SK-N-SH (cell line): ENCODE measurements around the gene REN. TPM values are rescaled to one million over a fixed set of nuclear protein-coding genes. Genes with fewer than 3 reads are reported as not detected.

Source experiments
- CTCF ChIA-PET: fragments of 300-600, 350-600 bp; formaldehyde crosslinking; extraction: SDS; loops from one replicate; lab custom pipeline; 2021; lab: Yijun Ruan, JAX
- POLR2A ChIA-PET: fragments of 350-600 bp; sonication (Branson Sonifier 250); formaldehyde crosslinking; extraction: SDS; loops from one replicate; lab custom pipeline; 2020; ENCODE audit warnings: antibody characterized with exemption, inconsistent platforms; lab: Yijun Ruan, JAX
- DNase-seq: peaks from one replicate; pipeline ENCODE4 v3.0.0; 2012
- H2AFZ ChIP-seq: fragments of 200-600 bp; sonication (generic); 2 replicates; pipeline ENCODE4 v1.8.1; 2016; ENCODE audit warnings: antibody characterized with exemption, mild to moderate bottlenecking, low read depth
- H3F3A ChIP-seq: fragments of 200-600 bp; sonication (generic); replicated peaks from 2 replicates; pipeline ENCODE3; 2016; ENCODE audit warnings: antibody characterized with exemption, mild to moderate bottlenecking; ENCODE audit not compliant: insufficient read depth
- H3K27ac ChIP-seq, 2 experiments: fragments of 200-500 bp in 1 of 2; fragments of 200-600 bp in 1 of 2; sonication (Bioruptor generic) in 1 of 2; sonication (generic), shearing (Covaris generic) in 1 of 2; 2 replicates each; pipeline versions ENCODE4 v1.5.1 to v1.6.1; 2014 to 2016; ENCODE audit warnings: low read depth in 2 of 2, inconsistent platforms in 1 of 2, low read length in 1 of 2, mild to moderate bottlenecking in 1 of 2, mixed read lengths in 1 of 2
- H3K27me3 ChIP-seq: fragments of 200-600 bp; sonication (generic), shearing (Covaris generic); 2 replicates; pipeline ENCODE4 v1.6.1; 2016; ENCODE audit warnings: mixed run types; ENCODE audit not compliant: insufficient read depth
- H3K36me3 ChIP-seq, 2 experiments: fragments of 200-500 bp in 1 of 2; fragments of 200-600 bp in 1 of 2; sonication (Bioruptor generic) in 1 of 2; sonication (generic) in 1 of 2; replicated peaks in 1 of 2; 2 replicates each; pipeline versions ENCODE3 to v1.5.1; 2014 to 2016; ENCODE audit warnings: low read length in 1 of 2, mild to moderate bottlenecking in 1 of 2; ENCODE audit not compliant: insufficient read depth in 2 of 2, control insufficient read depth in 1 of 2
- H3K4me1 ChIP-seq, 2 experiments: fragments of 200-500 bp in 1 of 2; fragments of 200-600 bp in 1 of 2; sonication (Bioruptor generic) in 1 of 2; sonication (generic), shearing (Covaris generic) in 1 of 2; 2 replicates each; pipeline versions ENCODE4 v1.5.1 to v1.6.1; 2014 to 2016; ENCODE audit warnings: low read depth in 1 of 2, low read length in 1 of 2, mixed run types in 1 of 2; ENCODE audit not compliant: insufficient read depth in 2 of 2, control insufficient read depth in 1 of 2
- H3K4me2 ChIP-seq: fragments of 200-600 bp; sonication (generic), shearing (Covaris generic); 2 replicates; pipeline ENCODE4 v1.6.1; 2017; ENCODE audit warnings: mixed run types
- H3K4me3 ChIP-seq, 2 experiments: fragments of 200-500 bp in 1 of 2; fragments of 200-600 bp in 1 of 2; sonication (Bioruptor generic) in 1 of 2; sonication (generic), shearing (Covaris generic) in 1 of 2; 2 replicates each; pipeline versions ENCODE4 v1.5.1 to v1.8.1; 2014 to 2016; ENCODE audit warnings: low read depth in 2 of 2, inconsistent platforms in 1 of 2, low read length in 1 of 2, mild to moderate bottlenecking in 1 of 2, mixed read lengths in 1 of 2, moderate library complexity in 1 of 2
- H3K79me2 ChIP-seq: fragments of 200-600 bp; sonication (generic); 2 replicates; pipeline ENCODE4 v1.8.1; 2017; ENCODE audit warnings: mild to moderate bottlenecking; ENCODE audit not compliant: insufficient read depth
- H3K9ac ChIP-seq: fragments of 200-600 bp; sonication (generic); 2 replicates; pipeline ENCODE4 v1.6.1; 2017; ENCODE audit warnings: mixed run types
- H3K9me2 ChIP-seq: fragments of 200-600 bp; sonication (generic); 2 replicates; pipeline ENCODE4 v1.6.1; 2017; ENCODE audit warnings: mixed run types
- H3K9me3 ChIP-seq: fragments of 200-600 bp; sonication (generic); 2 replicates; pipeline ENCODE4 v1.6.1; 2017; ENCODE audit warnings: mixed run types, mild to moderate bottlenecking, moderate library complexity
- H4K20me1 ChIP-seq: fragments of 200-600 bp; sonication (generic); 2 replicates; pipeline ENCODE4 v1.6.1; 2017; ENCODE audit warnings: mild to moderate bottlenecking, mixed run types; ENCODE audit not compliant: insufficient read depth
- CHD2 ChIP-seq: fragments of 150-350 bp; IDR thresholded peaks from 2 replicates; pipeline ENCODE4 v1.6.1; 2018; ENCODE audit warnings: low read length; ENCODE audit not compliant: partially characterized antibody
- CTCF ChIP-seq: fragments of 200-600 bp; sonication (generic); IDR thresholded peaks from 2 replicates; pipeline ENCODE4 v1.6.1; 2017; ENCODE audit warnings: antibody characterized with exemption, mild to moderate bottlenecking, moderate library complexity
- EZH2phosphoT487 ChIP-seq: fragments of 200-600 bp; sonication (generic); IDR thresholded peaks from 2 replicates; pipeline ENCODE4 v1.6.1; 2017; ENCODE audit warnings: low read depth, mixed run types, mild to moderate bottlenecking, antibody characterized with exemption, moderate library complexity, borderline replicate concordance
- FOSL2 ChIP-seq: IDR thresholded peaks from 2 replicates; pipeline ENCODE4 v1.4.0; 2012; ENCODE audit warnings: low read depth, mild to moderate bottlenecking, moderate library complexity, borderline replicate concordance
- FOXJ3 ChIP-seq: sonication (generic); formaldehyde crosslinking; IDR thresholded peaks from 2 replicates; pipeline ENCODE4 v1.5.1; 2020; ENCODE audit warnings: mild to moderate bottlenecking, missing genetic modification reagents
- MAX ChIP-seq: IDR thresholded peaks from 2 replicates; pipeline ENCODE4 v1.4.0; 2012; ENCODE audit warnings: low read depth
- POLR2AphosphoS5 ChIP-seq: IDR thresholded peaks from 2 replicates; pipeline ENCODE4 v1.6.1; 2012; ENCODE audit warnings: low read depth, low read length
- RAD21 ChIP-seq: IDR thresholded peaks from 2 replicates; pipeline ENCODE4 v1.6.1; 2012; ENCODE audit warnings: mild to moderate bottlenecking, low read length
- RCOR1 ChIP-seq: fragments of 150-350 bp; IDR thresholded peaks from 2 replicates; pipeline ENCODE4 v1.6.1; 2017; ENCODE audit warnings: antibody characterized with exemption, low read length
- REST ChIP-seq: IDR thresholded peaks from 2 replicates; pipeline ENCODE4 v1.6.1; 2012; ENCODE audit warnings: mild to moderate bottlenecking, low read depth, low read length, moderate library complexity
- RFX5 ChIP-seq: IDR thresholded peaks from 2 replicates; pipeline ENCODE4 v1.6.1; 2012; ENCODE audit warnings: mild to moderate bottlenecking, improper control_type of control experiment, low read length
- RXRA ChIP-seq: IDR thresholded peaks from 2 replicates; pipeline ENCODE4 v1.4.0; 2012; ENCODE audit warnings: low read depth, mild to moderate bottlenecking, borderline replicate concordance
- SIN3A ChIP-seq: IDR thresholded peaks from 2 replicates; pipeline ENCODE4 v1.6.1; 2012; ENCODE audit warnings: low read depth, mild to moderate bottlenecking, low read length, moderate library complexity, borderline replicate concordance
- TEAD4 ChIP-seq: IDR thresholded peaks from 2 replicates; pipeline ENCODE4 v1.4.0; 2012; ENCODE audit warnings: mild to moderate bottlenecking, borderline replicate concordance; ENCODE audit not compliant: insufficient read depth
- ZBTB33 ChIP-seq: IDR thresholded peaks from 2 replicates; pipeline ENCODE4 v1.4.0; 2012; ENCODE audit warnings: low read depth, borderline replicate concordance
- WGBS: methylation state at CpG from one replicate; pipeline ENCODE4 v1.1.6; 2017; ENCODE audit warnings: low lambda C conversion rate; 5-methylcytosine and 5-hydroxymethylcytosine counted together
- polyA plus RNA-seq, 3 experiments: library from polyadenylated mRNA; depleted of rRNA; stranded (reverse); fragments of >200 nt; gene quantifications; 2 replicates each; pipeline ENCODE4 v1.2.3, GENCODE V29; 2012

REN gene
- polyA plus RNA-seq, 1 of the 3 experiments (the other 2 are of a cell fraction) = not detected

GRCh38 chr1:204196068-204196795, 30.1 kb upstream of the REN start, which contains the start of gene KISS1:
Gene KISS1 (minus strand): TSS chr1:204196491. CDS start chr1:204192876, 3,615 bp downstream.
- CTCF ChIA-PET = interaction anchor here (0.6 to 1.2 kb wide), 3 partner anchors 11 to 167 kb away, joined by 3 to 7 read pairs (median 3); no protein-coding TSS in a partner anchor
- no peaks in the 10 kb centered on the region for H3K9me2 ChIP-seq
- H3K27ac ChIP-seq = no peak within 1 kb of the TSS
- H3K4me1 ChIP-seq = peaks cover 2 to 26% of the 10 kb centered on the region in 2 experiments; a peak in 2 of 4 replicates
- no peak within 1 kb of the TSS for H3K4me3 ChIP-seq
- no peaks in the 10 kb centered on the region for H3F3A ChIP-seq
- TF ChIP-seq REST (no peak), CHD2 (no peak), EZH2phosphoT487 (no peak), MAX (no peak), RCOR1 (no peak), CTCF (no peak), RAD21 (no peak), FOXJ3 (CRISPR knock-in tag) (no peak), ZBTB33 (no peak), TEAD4 (no peak), RXRA (no peak), SIN3A (no peak), FOSL2 (no peak), POLR2AphosphoS5 (no peak), RFX5 (no peak)
- TF ChIP-seq, all 33 proteins: peak for 0
- H4K20me1 ChIP-seq = no peaks in the 10 kb centered on the region
- no peaks in the 10 kb centered on the region for H3K36me3 ChIP-seq
- WGBS = 64% methylated on average over 13 of the region's 18 CpGs
- POLR2A ChIA-PET = no interaction called here
- H3K4me2 ChIP-seq = peak within 1 kb of the TSS; percentile 19; the same call in 1 of the 2 replicates
- no peaks in the 10 kb centered on the region for H3K79me2 ChIP-seq
- H2AFZ ChIP-seq = peak within 1 kb of the TSS; percentile 22; the same call in 1 of the 2 replicates
- H3K9me3 ChIP-seq = no peaks in the 10 kb centered on the region
- H3K27me3 ChIP-seq = no peaks in the 10 kb centered on the region
- no peak for DNase-seq
- no peak within 1 kb of the TSS; the same call in 1 of the 2 replicates for H3K9ac ChIP-seq
